ENCODE data around the gene SCN5A.

Gene SCN5A

GRCh38 chr3:38608086-38608775, 41.3 kb downstream of the SCN5A start:
- DNase-seq = no peak
- in situ Hi-C loops (cut with MboI; ENCODE audit: low pct_unique_long_range_greater_than_20kb, low sequenced_read_pairs) = no loop called here

GRCh38 chr3:38606561-38606960, 42.9 kb downstream of the SCN5A start:
- in situ Hi-C loops (cut with MboI; ENCODE audit: low pct_unique_long_range_greater_than_20kb, low sequenced_read_pairs) = no loop called here
- DNase-seq = no peak

- DNase-seq = no peak
- in situ Hi-C loops (cut with MboI; ENCODE audit: low pct_unique_long_range_greater_than_20kb, low sequenced_read_pairs) = no loop called here
Measured at GRCh38 chr3:38605981-38606380, 43.5 kb downstream of the SCN5A start.

DNA sequence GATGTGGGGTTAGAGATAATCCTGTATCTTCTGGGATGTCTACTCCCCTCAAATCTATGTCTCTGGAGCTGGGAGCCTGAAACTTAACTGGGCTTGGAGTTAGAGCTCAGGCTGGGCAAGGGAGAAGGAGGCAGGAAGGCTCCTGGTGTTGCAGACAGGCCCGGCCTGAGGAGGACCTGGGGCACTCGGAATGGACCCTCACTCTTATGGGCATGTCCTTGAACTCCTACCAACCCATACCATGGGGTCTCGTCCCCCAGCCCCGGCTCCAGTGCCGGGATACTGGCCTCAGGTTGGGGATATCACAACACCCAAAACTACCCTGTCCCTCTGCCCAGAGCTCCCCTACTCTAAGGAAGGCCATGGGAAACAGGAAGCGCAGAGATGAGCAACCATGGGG, 45.2 kb downstream of the SCN5A start:
- DNase-seq = no peak
- in situ Hi-C loops (cut with MboI; ENCODE audit: low pct_unique_long_range_greater_than_20kb, low sequenced_read_pairs) = no loop called here

DNA sequence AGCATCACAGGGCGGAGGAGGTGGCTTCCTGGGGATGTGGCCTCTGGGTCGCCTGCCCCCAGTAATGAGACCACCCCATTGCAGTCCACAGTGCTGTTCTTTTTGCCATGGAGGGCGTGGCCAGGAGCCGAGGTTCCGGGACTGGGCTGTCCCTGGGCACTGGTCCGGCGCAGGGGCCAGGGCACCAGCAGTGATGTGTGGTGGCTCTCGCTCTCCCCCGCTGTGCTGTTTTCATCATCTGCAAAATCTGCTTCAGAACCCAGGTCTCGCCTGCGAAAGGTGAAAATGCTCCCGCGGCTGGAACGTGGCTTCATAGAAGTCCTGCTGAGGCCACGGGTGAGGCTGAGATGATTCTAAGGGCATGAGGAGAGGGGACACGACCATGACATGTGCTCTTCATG, 45.8 kb downstream of the SCN5A start:
- in situ Hi-C loops (cut with MboI; ENCODE audit: low pct_unique_long_range_greater_than_20kb, low sequenced_read_pairs) = no loop called here
- DNase-seq = no peak

DNA sequence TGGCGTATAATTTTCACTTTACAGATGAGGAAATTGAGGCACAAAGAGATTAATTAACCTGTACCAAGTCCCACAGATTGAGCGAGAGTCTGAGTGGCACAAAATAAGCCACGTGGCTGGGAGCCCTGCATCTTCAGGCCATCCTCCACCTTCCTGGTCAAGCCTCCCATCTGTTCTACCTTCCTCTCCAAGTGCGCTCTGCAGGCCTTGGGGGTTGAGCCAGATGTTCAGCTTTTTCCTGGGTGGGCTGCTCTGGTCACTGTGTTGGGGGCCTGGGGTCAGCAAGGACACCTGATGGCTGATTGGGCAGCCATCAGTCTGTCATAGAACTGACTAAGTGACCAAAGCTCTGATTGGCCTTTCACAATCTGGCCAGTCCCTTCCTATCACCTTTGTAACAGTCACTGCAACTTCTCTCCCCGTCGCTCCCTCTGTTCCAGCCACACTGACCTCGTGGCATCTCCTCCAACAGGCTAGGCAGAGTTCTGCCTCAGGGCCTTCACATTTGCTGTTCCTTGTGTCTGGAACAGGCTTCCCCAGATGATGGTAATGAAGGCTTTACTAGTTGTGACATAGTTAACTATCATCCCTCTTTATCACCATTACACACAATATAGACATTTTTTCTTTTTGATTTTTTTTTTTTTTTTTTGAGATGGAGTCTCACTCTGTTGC, 46.8 kb downstream of the SCN5A start:
- in situ Hi-C loops (cut with MboI; ENCODE audit: low pct_unique_long_range_greater_than_20kb, low sequenced_read_pairs) = no loop called here
- no peak for DNase-seq

DNA sequence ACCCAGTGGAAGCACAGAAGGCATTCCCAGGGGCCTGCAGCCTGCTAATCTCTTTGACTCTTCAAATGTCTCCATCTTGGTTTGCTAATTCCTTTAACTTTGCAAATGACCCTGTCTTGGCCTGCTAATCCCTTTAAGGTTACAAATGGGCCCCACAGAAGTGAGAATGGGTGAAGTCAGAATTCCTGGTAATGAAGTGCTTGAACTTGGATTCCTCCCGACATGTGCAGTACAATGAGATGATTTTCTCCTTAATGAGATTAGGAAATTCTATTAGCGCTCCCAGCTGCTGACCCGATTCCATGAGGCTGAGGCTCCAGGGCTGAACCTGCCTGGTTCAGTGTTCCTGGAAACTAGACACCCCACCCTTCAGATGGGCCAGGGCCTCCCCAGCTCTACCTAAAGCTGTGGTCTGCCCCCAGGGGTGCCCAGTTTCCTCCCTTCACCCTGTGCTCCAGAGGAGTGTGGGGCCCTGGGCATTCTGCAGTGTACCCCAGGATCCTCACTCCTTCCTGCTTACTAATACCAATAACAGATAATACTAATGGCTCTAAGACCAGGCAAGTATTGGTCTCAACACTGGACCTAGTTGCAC, 47.4 kb downstream of the SCN5A start:
- in situ Hi-C loops (cut with MboI; ENCODE audit: low pct_unique_long_range_greater_than_20kb, low sequenced_read_pairs) = no loop called here
- no peak for DNase-seq

DNA sequence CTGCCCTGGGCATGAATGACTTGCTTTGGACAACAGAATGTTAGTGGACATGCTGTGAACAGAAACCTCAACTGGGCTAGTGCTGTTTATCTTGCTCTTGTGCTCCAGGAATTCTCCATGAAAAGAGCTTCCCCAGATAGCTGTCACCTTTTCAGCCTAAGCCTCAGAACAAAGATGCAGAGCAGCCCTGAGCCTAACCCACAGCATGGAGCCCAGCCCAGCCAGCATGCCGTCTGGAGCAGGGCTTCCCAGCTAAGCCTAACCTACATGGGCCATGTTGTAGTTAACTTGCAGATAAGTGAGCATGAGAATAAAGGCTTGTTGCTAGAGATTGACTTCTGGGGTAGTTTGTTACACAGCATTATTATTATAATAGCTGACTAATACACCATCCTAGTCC, 48.9 kb downstream of the SCN5A start:
- no peak for DNase-seq
- in situ Hi-C loops (cut with MboI; ENCODE audit: low pct_unique_long_range_greater_than_20kb, low sequenced_read_pairs) = no loop called here

- in situ Hi-C loops (cut with MboI; ENCODE audit: low pct_unique_long_range_greater_than_20kb, low sequenced_read_pairs) = no loop called here
Measured at GRCh38 chr3:38599886-38600285, 49.6 kb downstream of the SCN5A start.

DNA sequence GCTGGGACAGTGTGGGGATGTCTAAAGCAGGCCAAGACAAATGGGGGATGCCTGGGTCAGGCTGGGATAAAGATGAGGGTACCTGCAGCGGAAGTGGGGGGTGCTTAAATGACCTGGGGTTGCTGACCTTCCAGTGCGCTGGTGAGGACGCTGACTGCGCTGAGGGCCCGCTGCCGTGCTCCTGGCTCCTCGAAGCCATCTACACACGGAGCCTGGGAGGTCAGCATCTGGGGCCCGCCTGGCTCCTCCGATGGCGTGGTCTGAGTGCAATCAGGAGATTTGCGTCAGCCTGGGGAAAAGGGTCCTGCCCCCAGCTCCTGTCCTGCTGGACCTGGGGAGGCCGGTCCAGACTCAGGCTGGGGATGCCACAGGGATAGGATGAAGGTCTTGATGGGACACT, 50.7 kb downstream of the SCN5A start:
- DNase-seq = no peak
- in situ Hi-C loops (cut with MboI; ENCODE audit: low pct_unique_long_range_greater_than_20kb, low sequenced_read_pairs) = no loop called here

More at GRCh38 chr3:38599886-38600285, 49.6 kb downstream of the SCN5A start:
- DNase-seq = no peak

DNA sequence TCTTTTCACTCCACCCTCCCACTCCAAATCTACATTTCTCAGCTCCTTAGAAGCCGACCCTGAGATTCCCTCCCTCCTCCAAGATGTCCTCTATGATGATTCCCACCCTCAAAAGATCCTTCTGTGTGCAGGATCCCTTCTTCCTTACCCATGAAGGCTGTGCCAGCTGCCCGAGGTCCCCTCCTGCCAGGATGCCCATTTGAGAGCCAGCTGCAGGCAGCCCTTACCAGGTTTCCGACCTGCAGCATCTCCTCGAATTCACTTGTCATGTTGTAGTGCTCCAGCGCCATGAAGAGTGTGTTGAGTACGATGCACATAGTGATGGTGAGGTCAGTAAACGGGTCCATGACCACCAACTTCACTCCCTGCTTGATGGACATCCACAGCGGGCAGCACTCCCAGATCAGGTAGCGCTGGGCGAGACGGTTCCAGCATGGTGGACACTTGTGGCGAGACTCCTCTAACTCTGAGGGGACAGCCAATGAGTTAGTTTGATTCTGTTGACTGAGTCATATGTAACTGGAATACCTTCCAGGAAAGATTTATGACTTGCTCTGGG, 51.9 kb downstream of the SCN5A start:
- DNase-seq = no peak
- in situ Hi-C loops (cut with MboI; ENCODE audit: low pct_unique_long_range_greater_than_20kb, low sequenced_read_pairs) = no loop called here

GRCh38 chr3:38595393-38595792, 54.1 kb downstream of the SCN5A start:
- in situ Hi-C loops (cut with MboI; ENCODE audit: low pct_unique_long_range_greater_than_20kb, low sequenced_read_pairs) = no loop called here

DNA sequence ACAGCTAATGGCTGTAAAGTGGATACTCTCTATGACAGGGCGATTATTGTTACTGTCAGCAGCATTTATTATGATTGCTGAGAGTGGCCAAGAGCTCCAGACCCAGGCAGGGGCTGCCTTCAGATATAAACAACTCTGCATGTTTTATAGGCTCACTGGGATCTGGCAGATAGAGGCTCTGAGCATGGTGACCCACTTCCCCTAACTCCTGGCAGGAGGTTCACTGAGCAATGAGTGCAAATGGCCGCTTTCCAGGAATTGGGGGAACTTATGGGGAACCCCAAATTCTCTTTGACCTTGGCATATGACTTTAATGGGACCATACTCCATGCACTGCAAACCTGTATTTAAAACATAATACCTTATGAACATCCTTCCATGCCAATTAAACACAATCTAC, 59.0 kb downstream of the SCN5A start:
- in situ Hi-C loops (cut with MboI; ENCODE audit: low pct_unique_long_range_greater_than_20kb, low sequenced_read_pairs) = no loop called here
- no peak for DNase-seq

More at GRCh38 chr3:38595393-38595792, 54.1 kb downstream of the SCN5A start:
- DNase-seq = no peak

GRCh38 chr3:38588995-38589937, 60.2 kb downstream of the SCN5A start:
- in situ Hi-C loops (cut with MboI; ENCODE audit: low pct_unique_long_range_greater_than_20kb, low sequenced_read_pairs) = no loop called here
- DNase-seq = no peak

DNA sequence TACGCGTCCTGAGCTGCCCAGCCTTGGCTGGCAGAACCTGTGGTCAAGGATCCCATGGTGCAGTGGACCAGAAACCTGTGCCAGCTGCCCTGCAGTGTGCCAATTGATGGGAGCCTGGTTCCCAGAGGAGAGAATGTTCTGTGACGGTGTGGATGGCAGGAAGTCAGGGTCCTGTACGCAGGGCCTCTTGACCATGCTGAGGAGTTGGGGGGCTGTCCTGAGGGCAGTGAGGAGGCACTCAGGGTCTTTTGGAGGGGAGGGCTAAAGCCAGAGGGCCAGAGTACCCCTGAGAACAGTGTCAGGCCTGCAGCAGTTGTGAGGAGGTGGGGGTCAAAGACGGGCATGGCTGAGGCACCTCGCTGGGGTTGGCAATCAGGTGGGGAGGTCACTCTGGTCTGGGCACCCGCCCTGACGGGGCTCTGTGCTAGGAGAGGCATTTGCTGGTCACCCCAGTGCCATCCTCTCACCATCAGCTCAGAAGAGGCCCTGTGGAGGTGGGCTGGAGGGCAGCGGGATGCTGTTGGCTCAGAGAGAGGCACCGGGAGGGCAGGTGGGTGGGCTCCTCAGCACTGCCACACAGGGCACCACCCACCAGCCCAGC, 61.0 kb downstream of the SCN5A start:
- no peak for DNase-seq
- in situ Hi-C loops (cut with MboI; ENCODE audit: low pct_unique_long_range_greater_than_20kb, low sequenced_read_pairs) = no loop called here

- DNase-seq = no peak
- in situ Hi-C loops (cut with MboI; ENCODE audit: low pct_unique_long_range_greater_than_20kb, low sequenced_read_pairs) = no loop called here
Measured at GRCh38 chr3:38587548-38588131, 61.8 kb downstream of the SCN5A start.

- in situ Hi-C loops (cut with MboI; ENCODE audit: low pct_unique_long_range_greater_than_20kb, low sequenced_read_pairs) = no loop called here
- no peak for DNase-seq
Measured at GRCh38 chr3:38586546-38587520, 62.7 kb downstream of the SCN5A start.
